Activated CD4-positive, alpha-beta T cell treated with anti-CD3 and anti-CD28 coated beads, Interleukin-2, Interleukin-6, amounts not matched to agents 100 ng/mL and 50 ng/mL, durations not matched to agents 16 hours and 8 hours (primary cell): ENCODE measurements around the gene FAM24B.
A peak's percentile ranks its signal among the peaks of the same experiment; 100 is the strongest.
"Not testable (repeated sequence)": the region's sequence is repeated elsewhere in the genome, so short reads cannot be mapped to it uniquely, and the experiment has no call there.

Source experiments
- DNase-seq: peaks from one replicate; pipeline ENCODE4 v3.0.0-alpha.2; 2020

The FAM24B gene

GRCh38 chr10:122879339-122880273, at the start of gene FAM24B:
Gene FAM24B, minus strand, starts transcription at chr10:122879581. Its CDS starts 29,066 bp downstream, at chr10:122850515.
- DNase-seq, result peak; percentile 96

GRCh38 chr10:122915700-122916099, 36.3 kb upstream of the FAM24B start:
- no peak for DNase-seq

GRCh38 chr10:122911889-122912484, 32.6 kb upstream of the FAM24B start:
- DNase-seq, result peak; percentile 49

- DNase-seq, result no peak
Observed at GRCh38 chr10:122910310-122910709, 30.9 kb upstream of the FAM24B start, which contains the start of gene FAM24A. Gene FAM24A, plus strand, starts transcription at chr10:122910610. Its CDS starts 1,025 bp downstream, at chr10:122911635.

GRCh38 chr10:122903861-122904260, 24.5 kb upstream of the FAM24B start:
- DNase-seq, result not testable (repeated sequence)

GRCh38 chr10:122894261-122894944, 15.0 kb upstream of the FAM24B start:
- DNase-seq, result no peak

GRCh38 chr10:122884166-122884565, 4.8 kb upstream of the FAM24B start:
- DNase-seq, result no peak

GRCh38 chr10:122882766-122883165, 3.4 kb upstream of the FAM24B start:
- peak; percentile 35 for DNase-seq

- DNase-seq, result peak; percentile 39
Observed at GRCh38 chr10:122878799-122879338, 512 bp downstream of the FAM24B start.

- DNase-seq, result peak; percentile 18
Observed at GRCh38 chr10:122877264-122877663, 2.1 kb downstream of the FAM24B start.

- DNase-seq, result no peak
Observed at GRCh38 chr10:122876467-122876855, 2.9 kb downstream of the FAM24B start.

GRCh38 chr10:122875843-122876466, 3.4 kb downstream of the FAM24B start:
- no peak for DNase-seq

- not testable (repeated sequence) for DNase-seq
Observed at GRCh38 chr10:122871947-122872346, 7.4 kb downstream of the FAM24B start.

- DNase-seq, result not testable (repeated sequence)
Observed at GRCh38 chr10:122868768-122869167, 10.6 kb downstream of the FAM24B start.

GRCh38 chr10:122866757-122867482, 12.5 kb downstream of the FAM24B start:
- not testable (repeated sequence) for DNase-seq

GRCh38 chr10:122864901-122865300, 14.5 kb downstream of the FAM24B start:
- DNase-seq, result no peak

GRCh38 chr10:122864194-122864592, 15.2 kb downstream of the FAM24B start:
- no peak for DNase-seq

- no peak for DNase-seq
Observed at GRCh38 chr10:122863216-122864193, 15.9 kb downstream of the FAM24B start.

- no peak for DNase-seq
Observed at GRCh38 chr10:122861711-122862161, 17.6 kb downstream of the FAM24B start.

- no peak for DNase-seq
Observed at GRCh38 chr10:122859527-122859926, 19.9 kb downstream of the FAM24B start.
